ENCODE data around the gene FANCI.

- TF ChIP-seq, protein P1, sequence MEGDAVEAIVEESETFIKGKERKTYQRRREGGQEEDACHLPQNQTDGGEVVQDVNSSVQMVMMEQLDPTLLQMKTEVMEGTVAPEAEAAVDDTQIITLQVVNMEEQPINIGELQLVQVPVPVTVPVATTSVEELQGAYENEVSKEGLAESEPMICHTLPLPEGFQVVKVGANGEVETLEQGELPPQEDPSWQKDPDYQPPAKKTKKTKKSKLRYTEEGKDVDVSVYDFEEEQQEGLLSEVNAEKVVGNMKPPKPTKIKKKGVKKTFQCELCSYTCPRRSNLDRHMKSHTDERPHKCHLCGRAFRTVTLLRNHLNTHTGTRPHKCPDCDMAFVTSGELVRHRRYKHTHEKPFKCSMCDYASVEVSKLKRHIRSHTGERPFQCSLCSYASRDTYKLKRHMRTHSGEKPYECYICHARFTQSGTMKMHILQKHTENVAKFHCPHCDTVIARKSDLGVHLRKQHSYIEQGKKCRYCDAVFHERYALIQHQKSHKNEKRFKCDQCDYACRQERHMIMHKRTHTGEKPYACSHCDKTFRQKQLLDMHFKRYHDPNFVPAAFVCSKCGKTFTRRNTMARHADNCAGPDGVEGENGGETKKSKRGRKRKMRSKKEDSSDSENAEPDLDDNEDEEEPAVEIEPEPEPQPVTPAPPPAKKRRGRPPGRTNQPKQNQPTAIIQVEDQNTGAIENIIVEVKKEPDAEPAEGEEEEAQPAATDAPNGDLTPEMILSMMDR (IDR thresholded peaks at IDR 0.05 in 2 of 3, conservative IDR thresholded peaks at IDR 0.05 in 1 of 3; ENCODE audit: borderline replicate concordance in 1 of 3, insufficient read depth in 1 of 3, low read depth in 2 of 3, low read length in 2 of 3) = no peak
- TF ChIP-seq POLR2A (IDR thresholded peaks at IDR 0.05; ENCODE audit: borderline replicate concordance, extremely low read depth, insufficient read depth, insufficient read length) (no peak), RAD21 (IDR thresholded peaks at IDR 0.05; ENCODE audit: low read depth) (no peak), ZNF274 (IDR thresholded peaks at IDR 0.05; ENCODE audit: low read depth, low read length) (no peak), EZH2 (IDR thresholded peaks at IDR 0.05) (no peak), MAX (IDR thresholded peaks at IDR 0.05) (no peak), POLR2AphosphoS5 (IDR thresholded peaks at IDR 0.05; ENCODE audit: low read depth, low read length) (no peak), REST (IDR thresholded peaks at IDR 0.05; ENCODE audit: low read depth) (no peak), FOSL1 (IDR thresholded peaks at IDR 0.05; ENCODE audit: low read depth) (no peak)
These were observed 90.3 kb downstream of the FANCI start for GRCh38 chr15:89333959-89334509.
